Measurements from ENCODE around the gene TMPRSS11E.
"Not testable (repeated sequence)": the region's sequence is repeated elsewhere in the genome, so short reads cannot be mapped to it uniquely, and the experiment has no call there.

The TMPRSS11E gene

GRCh38 chr4:68462691-68463090, 15.4 kb downstream of the TMPRSS11E start:
- no peak for DNase-seq (ENCODE audit: low read depth)

DNA sequence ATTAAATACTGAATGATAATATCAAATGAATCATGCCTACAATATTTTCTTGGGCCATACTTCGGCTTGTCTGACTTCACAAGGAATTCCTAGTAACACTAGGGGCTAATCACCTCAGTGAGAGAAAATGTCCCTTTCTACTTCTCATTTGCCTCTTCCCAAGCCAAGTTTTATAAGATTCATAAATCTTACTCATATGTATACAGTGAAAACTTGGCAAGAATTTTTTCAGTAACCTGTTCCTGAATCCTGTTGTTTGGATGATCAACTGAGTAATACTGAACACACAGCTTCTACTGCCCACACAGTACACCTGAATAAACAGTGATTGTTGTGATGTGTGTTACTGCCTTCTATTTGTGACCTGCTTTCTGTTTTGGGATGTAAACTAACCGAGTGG, 16.5 kb downstream of the TMPRSS11E start:
- DNase-seq (ENCODE audit: low read depth): no peak

DNA sequence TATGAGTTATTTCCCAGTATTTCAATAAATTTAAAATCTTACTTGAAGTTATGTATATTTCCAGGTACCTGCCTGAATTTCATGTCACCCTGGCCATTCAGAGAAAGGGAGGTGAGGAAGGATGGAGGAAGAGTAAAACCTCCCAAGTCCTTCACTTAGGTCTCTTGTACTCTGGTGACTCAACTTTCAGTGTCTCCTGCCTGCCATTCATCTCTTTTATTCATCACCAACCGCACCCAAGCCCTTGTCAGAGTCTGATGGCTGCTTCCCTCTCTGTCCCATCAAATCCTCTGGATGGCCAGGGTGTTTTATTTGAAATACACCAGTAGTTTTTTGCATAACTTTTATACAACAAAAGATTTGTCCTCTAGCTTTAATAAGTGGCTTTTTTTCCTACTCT, 17.8 kb downstream of the TMPRSS11E start:
- DNase-seq (ENCODE audit: low read depth): no peak

- DNase-seq (ENCODE audit: low read depth): peak; percentile 32
Observed at GRCh38 chr4:68466185-68466584, 18.9 kb downstream of the TMPRSS11E start.

GRCh38 chr4:68466751-68467150, 19.5 kb downstream of the TMPRSS11E start:
- no peak for DNase-seq (ENCODE audit: low read depth)

- DNase-seq (ENCODE audit: low read depth): no peak
Observed at GRCh38 chr4:68469482-68469881, 22.2 kb downstream of the TMPRSS11E start.

DNA sequence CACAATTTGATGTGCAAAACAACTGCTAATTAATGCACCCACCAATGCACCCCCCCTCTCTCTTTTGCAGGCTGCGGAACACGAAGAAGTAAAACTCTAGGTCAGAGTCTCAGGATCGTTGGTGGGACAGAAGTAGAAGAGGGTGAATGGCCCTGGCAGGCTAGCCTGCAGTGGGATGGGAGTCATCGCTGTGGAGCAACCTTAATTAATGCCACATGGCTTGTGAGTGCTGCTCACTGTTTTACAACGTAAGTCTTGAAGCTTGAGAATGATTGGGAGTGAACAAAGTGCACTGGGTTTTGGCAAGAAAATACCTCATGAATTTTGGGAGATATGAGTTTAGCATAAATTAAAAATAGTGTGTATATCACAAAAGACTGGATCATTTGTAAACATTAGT, 28.9 kb downstream of the TMPRSS11E start:
- peak; percentile 55 for DNase-seq (ENCODE audit: low read depth)

- no peak for DNase-seq (ENCODE audit: low read depth)
Observed at GRCh38 chr4:68489338-68489737, 42.1 kb downstream of the TMPRSS11E start.

DNA sequence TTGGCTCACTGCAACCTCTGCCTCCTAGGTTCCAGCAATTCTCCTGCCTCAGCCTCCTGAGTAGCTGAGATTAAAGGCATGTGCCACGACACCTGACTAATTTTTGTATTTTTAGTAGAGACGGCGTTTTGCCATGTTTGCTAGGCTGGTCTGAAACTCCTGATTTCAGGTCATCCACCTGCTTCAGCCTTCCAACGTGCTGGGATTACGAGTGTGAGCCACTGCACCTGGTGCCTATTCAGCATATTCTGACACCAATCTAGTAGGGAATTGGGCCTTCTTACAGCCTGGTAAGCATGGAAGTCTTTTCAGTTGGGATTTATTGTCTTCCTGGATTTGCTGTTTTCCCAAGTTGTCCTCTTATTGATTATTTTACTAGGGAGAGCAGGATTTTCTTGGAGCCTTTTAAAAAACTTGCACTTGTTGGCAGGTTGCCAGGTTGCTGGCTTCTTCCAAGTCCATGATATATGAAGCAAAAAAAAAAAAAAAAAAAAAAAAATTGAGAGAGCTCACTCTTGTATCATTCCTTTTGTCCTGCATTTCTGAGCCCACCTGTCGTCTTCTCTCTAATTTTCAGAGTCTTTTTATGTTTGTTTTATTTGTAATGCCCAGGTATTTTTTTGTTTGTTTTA, 43.7 kb downstream of the TMPRSS11E start:
- no peak for DNase-seq (ENCODE audit: low read depth)

GRCh38 chr4:68494688-68495087, 47.4 kb downstream of the TMPRSS11E start:
- DNase-seq (ENCODE audit: low read depth): no peak

- peak; percentile 55 for DNase-seq (ENCODE audit: low read depth)
Observed at GRCh38 chr4:68498413-68499007, 51.2 kb downstream of the TMPRSS11E start.

DNA sequence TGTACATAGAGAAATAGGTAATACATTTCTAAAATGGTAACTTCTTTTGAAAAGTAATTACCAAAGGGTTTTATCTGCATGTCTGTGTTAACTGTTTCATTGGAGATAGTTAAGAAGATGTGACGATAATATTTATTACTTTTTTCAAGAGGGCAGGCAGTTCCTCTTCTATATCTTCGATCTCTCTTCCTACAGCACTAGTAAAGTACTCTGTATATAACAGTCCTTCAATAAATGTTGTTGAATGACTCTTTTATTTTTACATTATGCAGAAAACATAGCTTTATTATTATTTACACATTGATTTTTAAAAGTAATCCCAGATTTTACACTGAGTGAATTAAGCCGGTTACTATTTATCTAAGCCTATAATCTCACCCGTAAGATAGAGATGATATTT, 51.8 kb downstream of the TMPRSS11E start:
- DNase-seq (ENCODE audit: low read depth): no peak

GRCh38 chr4:68503462-68503861, 56.2 kb downstream of the TMPRSS11E start:
- DNase-seq (ENCODE audit: low read depth): not testable (repeated sequence)

DNA sequence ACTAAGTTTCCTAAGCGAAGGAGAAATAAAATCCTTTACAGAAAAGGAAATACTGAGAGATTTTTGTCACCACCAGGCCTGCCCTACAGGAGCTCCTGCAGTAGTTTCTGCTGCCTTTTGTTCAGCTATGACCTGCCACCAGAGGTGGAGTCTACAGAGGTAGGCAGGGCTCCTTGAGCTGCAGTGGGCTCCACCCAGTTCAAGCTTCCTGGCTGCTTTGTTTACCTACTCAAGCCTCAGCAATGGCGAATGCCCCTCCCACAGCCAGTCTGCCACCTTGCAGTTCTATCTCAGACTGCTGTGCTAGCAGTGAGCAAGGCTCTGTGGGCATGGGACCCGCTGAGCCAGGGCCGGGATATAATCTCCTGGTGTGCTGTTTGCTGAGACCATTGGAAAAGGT, 57.6 kb downstream of the TMPRSS11E start:
- DNase-seq (ENCODE audit: low read depth): not testable (repeated sequence)

- not testable (repeated sequence) for DNase-seq (ENCODE audit: low read depth)
Observed at GRCh38 chr4:68505452-68505851, 58.2 kb downstream of the TMPRSS11E start.

GRCh38 chr4:68518889-68519288, 71.6 kb downstream of the TMPRSS11E start:
- DNase-seq (ENCODE audit: low read depth): no peak

DNA sequence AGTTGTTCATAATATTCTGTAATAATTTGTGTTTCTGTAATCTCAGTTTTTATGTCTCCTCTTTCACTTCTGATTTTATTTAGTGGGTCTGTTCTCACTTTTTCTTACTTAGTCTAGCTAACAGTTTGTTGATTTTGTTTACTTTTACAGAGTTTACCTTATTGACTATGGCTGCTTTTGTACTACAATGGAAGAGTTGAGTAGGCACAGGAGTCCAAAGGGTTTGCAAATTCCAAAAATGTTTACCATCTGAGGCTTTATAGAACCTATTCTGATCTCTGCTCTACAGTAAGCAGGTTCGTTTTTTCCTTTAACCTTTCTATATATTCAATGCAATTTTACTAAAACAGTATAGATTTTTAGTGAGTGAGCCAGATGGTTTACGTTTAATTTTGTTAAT, 73.7 kb downstream of the TMPRSS11E start:
- no peak for DNase-seq (ENCODE audit: low read depth)

- not testable (repeated sequence) for DNase-seq (ENCODE audit: low read depth)
Observed at GRCh38 chr4:68522232-68522631, 75.0 kb downstream of the TMPRSS11E start.

DNA sequence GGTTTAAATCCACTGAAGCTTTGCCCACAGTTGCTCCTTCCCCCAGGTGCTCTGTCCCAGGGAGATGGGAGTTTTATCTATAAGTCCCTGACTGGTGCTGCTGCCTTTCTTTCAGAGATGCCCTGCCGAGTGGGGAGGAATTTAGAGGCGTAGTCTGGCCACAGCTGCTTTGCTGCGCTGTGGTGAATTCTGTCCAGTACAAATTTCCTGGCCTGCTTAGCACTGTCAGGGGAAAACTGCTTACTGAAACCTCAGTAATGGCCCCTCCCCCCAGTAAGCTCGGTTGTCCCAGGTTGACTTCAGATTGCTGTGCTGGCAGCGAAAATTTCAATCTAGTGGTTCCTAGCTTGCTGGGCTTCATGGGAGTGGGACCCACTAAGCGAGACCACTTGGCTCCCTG, 88.7 kb downstream of the TMPRSS11E start:
- no peak for DNase-seq (ENCODE audit: low read depth)

- DNase-seq (ENCODE audit: low read depth): no peak
Observed at GRCh38 chr4:68536375-68536774, 89.1 kb downstream of the TMPRSS11E start.

GRCh38 chr4:68542742-68543141, 95.5 kb downstream of the TMPRSS11E start:
- not testable (repeated sequence) for DNase-seq (ENCODE audit: low read depth)

Measured in fibroblast of the conjunctiva (primary cell).